HG03460 (cell line): ENCODE data around the gene KCNJ18.
"Not testable (repeated sequence)": the region's sequence is repeated elsewhere in the genome, so short reads cannot be mapped to it uniquely, and the experiment has no call there.

Experiments
- ATAC-seq: cut with Tn5 transposase; IDR thresholded peaks from one replicate; pipeline ENCODE4 v1.9.1; 2021; ENCODE audit not compliant: unreplicated experiment

Gene KCNJ18

DNA sequence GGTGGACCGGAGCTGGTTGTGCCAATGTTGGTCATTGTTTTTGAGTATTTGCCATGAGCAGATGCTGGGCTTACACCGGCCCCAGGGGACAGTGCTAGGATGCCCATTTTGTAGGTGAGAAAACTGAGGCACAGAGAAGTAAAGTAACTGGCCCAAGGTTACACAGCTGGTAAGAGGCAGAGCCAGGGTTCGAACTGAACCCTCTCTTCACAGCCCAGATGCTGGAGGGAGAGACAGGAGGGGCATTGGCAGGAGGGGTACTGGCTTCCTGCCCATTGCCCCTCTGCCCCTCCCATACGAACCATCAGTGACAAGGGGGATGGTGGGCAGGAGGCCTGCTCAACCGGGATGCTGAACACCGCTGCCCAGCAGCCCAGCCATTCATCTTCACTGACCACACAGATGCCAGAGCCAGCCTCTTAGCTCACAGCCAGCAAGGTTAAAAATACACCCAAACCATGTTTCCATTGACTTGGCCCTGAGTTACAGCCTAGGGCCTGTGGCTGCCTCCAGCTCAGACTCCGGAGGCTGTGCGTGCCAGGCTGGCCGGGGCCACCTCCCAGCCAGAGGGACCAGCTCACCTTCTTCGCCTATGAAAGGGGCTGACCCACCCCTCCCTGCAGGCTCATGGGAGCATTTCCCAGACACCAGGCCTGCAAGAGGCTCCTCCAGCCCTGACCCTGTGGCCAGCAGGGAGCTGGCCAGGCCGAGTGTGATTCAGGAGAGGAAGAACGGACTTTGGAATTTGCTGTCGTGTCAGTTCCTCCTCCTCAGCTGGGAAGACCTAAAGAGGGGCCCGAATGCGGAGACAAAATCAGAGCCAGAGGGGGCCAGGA lies 57.6 kb downstream of the KCNJ18 start:
- not testable (repeated sequence) for ATAC-seq

DNA sequence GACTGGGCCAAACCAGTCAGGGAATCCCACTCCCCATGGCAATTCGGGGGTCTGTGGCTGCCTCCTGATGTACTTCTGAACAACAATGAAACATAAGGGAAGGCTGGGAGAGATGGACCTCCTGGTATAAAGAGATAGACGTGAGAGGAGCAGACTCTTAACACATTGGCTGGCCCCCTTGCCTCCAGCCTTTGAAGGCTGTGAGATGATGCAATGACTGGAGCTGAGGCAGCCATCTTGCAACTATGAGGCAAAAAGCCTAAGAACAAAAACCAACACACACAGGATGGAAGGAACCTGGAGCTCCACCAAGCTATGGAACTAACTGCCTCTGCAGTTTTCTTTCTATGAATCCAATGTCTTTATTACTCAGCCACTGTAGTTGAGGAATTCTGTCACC lies 58.8 kb downstream of the KCNJ18 start:
- ATAC-seq, result not testable (repeated sequence)
